Transverse colon (tissue), 4 donors: ENCODE data around the gene CDCA3. TPM values are rescaled to one million over a fixed set of nuclear protein-coding genes. Genes with fewer than 3 reads are reported as not detected.
A peak's percentile ranks its signal among the peaks of the same experiment; 100 is the strongest.

ENCODE experiments used
- DNase-seq: peaks from one replicate; pipeline ENCODE4 v3.0.0-alpha.2; 2019
- H3K27ac ChIP-seq, 4 donors: fragments of 200-600 bp; sonication (generic); 2 replicates each; pipeline ENCODE4 v1.5.1; 2016 to 2018; ENCODE audit warnings: inconsistent platforms in 4 of 4
- H3K27me3 ChIP-seq: fragments of 200-600 bp; sonication (generic); 2 replicates; pipeline ENCODE4 v1.5.1; 2017; ENCODE audit warnings: inconsistent platforms
- H3K36me3 ChIP-seq, 4 donors: fragments of 200-600 bp; sonication (generic); 2 replicates each; pipeline ENCODE4 v1.5.1; 2017 to 2019; ENCODE audit warnings: inconsistent platforms in 4 of 4
- H3K4me1 ChIP-seq, 4 donors: fragments of 200-600 bp; sonication (generic); 2 replicates each; pipeline ENCODE4 v1.5.1; 2017 to 2020; ENCODE audit warnings: inconsistent platforms in 4 of 4
- H3K4me3 ChIP-seq, 4 donors: fragments of 200-600 bp; sonication (generic); 1 replicate in 1 of 4; 2 replicates in 3 of 4; pipeline versions ENCODE4 v1.5.1 to v1.6.1; 2017 to 2019; ENCODE audit warnings: inconsistent platforms in 4 of 4
- H3K9me3 ChIP-seq, 2 donors: fragments of 200-600 bp; sonication (generic); 2 replicates each; pipeline ENCODE4 v1.5.1; 2017 to 2019; ENCODE audit warnings: inconsistent platforms in 2 of 2
- CTCF ChIP-seq, 5 experiments: fragments of 200-600 bp in 3 of 5; fragments of 450-650 bp in 2 of 5; sonication (generic) in 3 of 5; IDR thresholded peaks; 1 replicate in 2 of 5; 2 replicates in 3 of 5; pipeline ENCODE4 v1.5.1; 2016 to 2017; ENCODE audit warnings: antibody characterized with exemption in 5 of 5, inconsistent platforms in 3 of 5, mild to moderate bottlenecking in 2 of 5, moderate library complexity in 1 of 5
- EP300 ChIP-seq: sonication (generic); formaldehyde crosslinking; IDR thresholded peaks from one replicate; pipeline ENCODE4 v1.6.1; 2017; ENCODE audit warnings: antibody characterized with exemption, low read depth
- POLR2A ChIP-seq: fragments of 450-650 bp; IDR thresholded peaks from one replicate; pipeline ENCODE4 v1.6.1; 2016; ENCODE audit warnings: antibody characterized with exemption, mild to moderate bottlenecking, moderate library complexity
- POLR2AphosphoS5 ChIP-seq, 3 donors: sonication (generic); formaldehyde crosslinking; IDR thresholded peaks; one replicate each; pipeline ENCODE4 v1.6.1; 2016; ENCODE audit warnings: antibody characterized with exemption in 3 of 3
- WGBS, 2 donors: methylation state at CpG; one replicate each; pipeline ENCODE4 v1.1.5; 2018; ENCODE audit warnings: low coverage in 1 of 2; 5-methylcytosine and 5-hydroxymethylcytosine counted together
- in situ Hi-C, 4 donors: fragments of 200-750 bp; cut with MboI; loops; one replicate each; pipeline versions ENCODE4 v1.15.0 to v1.15.1; 2017; ENCODE audit warnings: low sequenced_read_pairs in 3 of 4, low pct_ligation_motif_present in 1 of 4, low pct_unique_long_range_greater_than_20kb in 1 of 4
- intact Hi-C: fragments of 100-400 bp; cut with DNase I; formaldehyde crosslinking; loops from one replicate; pipeline ENCODE4 v1.15.1; 2023; ENCODE audit warnings: low total_unique reads
- total RNA-seq, 4 donors: library from RNA; depleted of rRNA; stranded (reverse); fragments of >200 nt; gene quantifications; one replicate each; pipeline ENCODE4 v1.1.0, GENCODE V29; 2016

The CDCA3 gene
- total RNA-seq, 4 donors from 2014 or later, result 3.0 to 8.8 (median 3.3) TPM; not detected in 1

GRCh38 chr12:6869049-6870021, 18.2 kb upstream of the CDCA3 start:
- intact Hi-C loops, result loop anchor here (5.0 kb wide), 1 partner anchor 68 kb away; no protein-coding TSS in a partner anchor

DNA sequence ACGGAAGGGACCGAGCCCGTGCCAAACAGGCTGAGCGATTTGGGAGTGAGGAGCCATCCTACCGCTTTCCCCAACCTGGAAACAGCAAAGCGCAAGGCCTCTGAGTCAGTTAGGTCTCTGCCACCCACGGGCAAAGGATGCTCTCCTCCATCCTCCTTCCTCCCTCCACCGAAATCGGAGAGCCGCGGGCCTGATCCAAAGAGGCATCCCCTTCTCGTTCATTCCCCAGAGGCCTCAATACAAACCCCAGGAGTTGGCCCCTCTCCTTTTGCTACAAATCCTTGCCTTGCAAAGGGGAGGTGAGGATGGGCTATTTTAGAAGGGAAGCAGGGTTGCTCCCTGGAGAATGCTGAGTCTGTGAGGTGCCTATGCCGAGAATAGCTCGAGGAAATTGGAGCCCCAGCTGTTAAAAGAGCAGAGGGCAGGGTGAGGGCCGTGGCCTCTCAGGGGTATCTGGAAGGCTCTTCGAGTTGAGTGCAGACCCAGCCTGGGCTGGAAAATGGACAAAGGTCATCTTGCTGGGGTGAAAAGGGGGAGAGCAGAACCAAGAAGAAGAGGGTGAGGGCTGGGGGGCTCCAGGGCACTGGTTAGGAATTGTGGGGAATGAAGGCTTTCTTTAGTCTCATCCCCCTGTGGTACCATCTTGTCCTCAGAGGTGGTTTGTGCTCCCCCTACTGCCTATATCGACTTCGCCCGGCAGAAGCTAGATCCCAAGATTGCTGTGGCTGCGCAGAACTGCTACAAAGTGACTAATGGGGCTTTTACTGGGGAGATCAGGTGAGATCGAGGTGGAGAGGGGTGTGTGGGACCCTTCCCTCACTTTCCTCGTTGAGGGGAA, 17.3 kb upstream of the CDCA3 start:
- in situ Hi-C loops, result no loop called here
- H3K36me3 ChIP-seq, result peaks cover 0 to 10% (median 5%) of the 10 kb centered on the region in 4 donors

More at GRCh38 chr12:6869049-6870021, 18.2 kb upstream of the CDCA3 start:
- peaks cover 24 to 55% (median 49%) of the 10 kb centered on the region in 4 donors for H3K4me1 ChIP-seq
- DNase-seq, result peak; percentile 90
- H3K4me3 ChIP-seq, result peak overlapping the region in 2 of 4 donors; percentile 93 to 99
- 23% methylated on average over 12 of the region's 12 CpGs; no CpG with 5 or more reads in 1 of the 2 donors for WGBS, 2 donors
- H3K9me3 ChIP-seq, result no peaks in the 10 kb centered on the region
- H3K27ac ChIP-seq, result peak overlapping the region; percentile 97 to 99 (median 98)
- no peaks in the 10 kb centered on the region for H3K27me3 ChIP-seq
- in situ Hi-C loops, result no loop called here
- peaks cover 0 to 10% (median 5%) of the 10 kb centered on the region in 4 donors for H3K36me3 ChIP-seq
- TF ChIP-seq CTCF (IDR thresholded peaks at IDR 0.05) (peak; percentile 92 to 95 (median 94)), EP300 (no peak), POLR2AphosphoS5 (IDR thresholded peaks at IDR 0.05) (peak in 1 of 3 donors; percentile 23)

GRCh38 chr12:6867413-6868210, 16.5 kb upstream of the CDCA3 start, which contains the start of gene TPI1:
Gene TPI1, plus strand, starts transcription at chr12:6867531. Its CDS starts 36 bp downstream, at chr12:6867567.
- WGBS, 2 donors, result 0% methylated on average over 56 of the region's 86 CpGs; no CpG with 5 or more reads in 1 of the 2 donors
- intact Hi-C loops (loop anchor here (2.0 kb wide), 1 partner anchor 241 kb away; the partner anchor contains the start of gene C1RL), in situ Hi-C loops (no loop called here)
- peak within 1 kb of the TSS; percentile 88 to 99 (median 94) for H3K4me3 ChIP-seq
- no peaks in the 10 kb centered on the region for H3K9me3 ChIP-seq
- no peak for TF ChIP-seq EP300
- TF ChIP-seq POLR2A, result peak; percentile 100
- TF ChIP-seq CTCF (IDR thresholded peaks at IDR 0.05), result no peak
- peak; percentile 99 to 100 (median 100) for TF ChIP-seq POLR2AphosphoS5 (IDR thresholded peaks at IDR 0.05)
- peaks cover 0 to 18% (median 5%) of the 10 kb centered on the region in 4 donors for H3K36me3 ChIP-seq
- H3K27ac ChIP-seq, result peak within 1 kb of the TSS; percentile 97 to 99 (median 98)
- DNase-seq, result peak; percentile 90
- H3K4me1 ChIP-seq, result peaks cover 24 to 47% (median 42%) of the 10 kb centered on the region in 4 donors
- no peaks in the 10 kb centered on the region for H3K27me3 ChIP-seq

More for the DNA sequence above, 17.3 kb upstream of the CDCA3 start:
- Histone ChIP-seq H3K4me1 (peaks cover 24 to 47% (median 42%) of the 10 kb centered on the region in 4 donors), H3K27ac (peak overlapping the region; percentile 97 to 99 (median 98)), H3K9me3 (no peaks in the 10 kb centered on the region), H3K4me3 (peak overlapping the region; percentile 88 to 99 (median 94)), H3K27me3 (no peaks in the 10 kb centered on the region)
- intact Hi-C loops, result no loop called here
- no peak for DNase-seq
- peak in 1 of 3 donors; percentile 34 for TF ChIP-seq POLR2AphosphoS5 (IDR thresholded peaks at IDR 0.05)
- no peak for TF ChIP-seq EP300
- no peak for TF ChIP-seq CTCF (IDR thresholded peaks at IDR 0.05)
- no peak for TF ChIP-seq POLR2A
- 0 to 8% methylated on average over 3 to 22 of the region's 22 CpGs for WGBS, 2 donors
